ENCODE measurements around the gene TSPAN11.
"Not testable (repeated sequence)": the region's sequence is repeated elsewhere in the genome, so short reads cannot be mapped to it uniquely, and the experiment has no call there.

TSPAN11 gene, protein sequence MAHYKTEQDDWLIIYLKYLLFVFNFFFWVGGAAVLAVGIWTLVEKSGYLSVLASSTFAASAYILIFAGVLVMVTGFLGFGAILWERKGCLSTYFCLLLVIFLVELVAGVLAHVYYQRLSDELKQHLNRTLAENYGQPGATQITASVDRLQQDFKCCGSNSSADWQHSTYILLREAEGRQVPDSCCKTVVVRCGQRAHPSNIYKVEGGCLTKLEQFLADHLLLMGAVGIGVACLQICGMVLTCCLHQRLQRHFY

DNA sequence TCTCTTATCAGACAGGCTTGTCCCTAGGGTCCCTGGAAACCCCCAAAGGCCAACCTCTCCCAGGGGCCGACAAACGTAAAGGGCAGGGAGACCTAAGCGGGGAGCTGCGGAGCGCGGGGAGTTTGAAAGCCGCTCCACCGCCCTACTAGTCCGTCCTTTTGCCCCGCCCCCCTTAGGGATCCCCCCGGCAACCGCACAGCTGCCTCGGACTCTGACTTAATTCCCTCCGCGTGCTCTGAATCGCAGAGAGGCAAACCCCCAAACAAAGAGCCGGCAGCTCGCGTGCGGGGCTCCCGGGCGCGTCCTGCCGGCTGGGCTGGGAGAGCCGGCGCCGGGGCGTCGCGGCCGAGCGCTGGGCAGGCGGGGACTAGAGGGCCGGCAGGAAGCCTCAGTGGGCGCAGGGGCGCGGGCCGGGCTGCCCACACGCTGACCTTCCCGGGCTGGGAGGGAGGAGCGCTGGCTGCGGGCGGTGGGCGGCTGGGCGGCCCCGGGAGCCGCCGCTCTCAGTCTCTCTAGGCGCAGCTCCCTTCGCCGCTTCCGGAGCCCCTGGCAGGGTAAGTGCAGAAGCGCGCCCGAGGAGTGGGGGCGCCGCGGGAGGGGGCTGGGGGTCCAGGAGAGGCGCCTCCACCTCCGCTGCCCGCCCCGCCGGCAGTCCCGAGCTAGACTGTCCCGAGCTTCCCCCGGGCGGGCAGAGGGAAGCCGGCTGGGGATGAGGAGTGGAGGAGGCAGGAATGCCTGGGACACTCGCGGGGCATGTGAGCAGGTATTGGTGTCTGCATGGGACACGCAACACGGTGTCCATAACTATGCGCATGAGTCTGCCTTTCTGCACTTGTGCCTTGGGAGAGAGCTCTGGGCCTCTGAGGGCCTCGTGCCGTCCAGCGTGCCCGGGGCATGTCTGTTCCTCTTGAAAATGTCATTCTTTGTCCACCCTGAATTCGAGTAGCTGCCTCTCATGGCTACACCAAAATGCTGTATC is at the start of gene TSPAN11:
TSPAN11 (plus strand) TSS at position 506 of the 979 bp plus-strand sequence. CDS start 27,244 bp downstream, outside the sequence.
- DNase-seq: no peak

DNA sequence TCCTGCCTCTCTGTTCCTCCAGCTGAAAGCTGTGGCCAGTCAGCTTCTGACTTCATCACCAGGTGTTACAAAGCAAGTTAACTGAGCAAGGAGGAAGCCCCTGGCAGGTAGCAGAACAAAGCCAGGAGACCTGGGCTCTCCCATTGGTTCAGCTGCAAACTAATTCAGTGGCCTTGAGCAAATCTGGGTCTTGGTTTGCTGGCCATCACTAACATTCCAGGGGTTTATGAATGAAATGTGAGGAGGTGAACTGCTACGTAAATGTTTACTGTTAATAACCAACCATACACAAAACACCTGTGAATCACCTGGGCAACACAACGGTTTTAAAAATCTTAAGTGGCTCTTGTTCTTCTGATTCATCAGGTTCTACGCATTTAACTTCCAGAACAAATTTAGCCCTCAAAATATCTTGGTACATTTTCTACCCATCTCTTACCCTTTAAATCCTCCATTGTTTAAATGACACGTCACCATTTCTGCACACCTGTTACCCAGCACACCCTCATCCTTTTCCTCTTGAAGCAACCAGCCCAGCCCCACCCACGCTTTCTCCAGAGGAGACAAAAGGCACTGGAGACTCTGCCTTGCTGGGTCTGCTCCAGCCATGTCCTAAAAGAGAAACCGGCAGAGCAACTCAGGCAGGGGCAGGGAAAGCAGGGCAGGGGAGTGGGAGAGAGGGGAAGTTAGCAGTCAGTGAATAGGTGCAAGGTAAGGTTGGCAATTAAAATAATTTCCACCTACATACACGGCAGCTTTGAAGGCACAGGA is 49.3 kb upstream of the TSPAN11 start:
- DNase-seq: no peak

DNA sequence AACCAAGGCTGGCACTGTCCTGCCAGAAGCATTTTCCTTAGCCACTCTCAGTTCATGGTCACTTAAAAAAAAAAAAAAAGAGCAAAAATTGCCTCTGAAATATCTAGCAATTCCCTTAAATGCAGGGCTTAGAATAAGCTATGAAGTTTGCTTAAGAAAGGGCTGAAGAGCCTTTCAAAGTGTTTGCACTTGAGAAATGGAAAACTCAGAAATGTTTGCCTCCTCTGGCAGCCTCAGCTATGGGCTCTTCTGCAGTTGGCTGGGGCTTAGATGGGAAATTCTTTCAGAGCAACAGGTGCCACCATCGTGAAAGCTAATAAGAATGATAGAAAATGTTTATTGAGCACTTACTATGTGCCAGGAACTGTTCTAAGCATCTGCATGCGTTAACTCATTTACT is 48.5 kb upstream of the TSPAN11 start:
- DNase-seq: no peak

DNA sequence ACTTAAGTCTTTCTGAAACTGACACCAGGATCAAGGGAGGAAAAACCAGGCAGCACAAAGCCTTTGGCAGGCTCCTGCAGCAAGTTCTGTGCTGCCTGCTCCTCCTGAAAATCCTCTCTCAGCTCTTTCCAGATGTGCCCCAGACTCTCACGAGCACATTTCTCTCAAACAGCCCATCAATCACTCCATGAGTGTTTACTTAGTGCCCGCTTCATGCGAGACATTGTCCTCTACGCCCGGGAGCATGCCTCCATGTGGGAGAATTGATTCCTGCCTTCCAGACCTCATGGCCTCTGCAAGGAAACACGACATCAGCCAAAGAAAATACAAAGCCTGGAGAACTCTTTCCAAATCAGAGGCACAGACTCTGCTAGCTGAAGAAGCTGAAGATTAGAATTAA is 46.5 kb upstream of the TSPAN11 start:
- DNase-seq: no peak

DNA sequence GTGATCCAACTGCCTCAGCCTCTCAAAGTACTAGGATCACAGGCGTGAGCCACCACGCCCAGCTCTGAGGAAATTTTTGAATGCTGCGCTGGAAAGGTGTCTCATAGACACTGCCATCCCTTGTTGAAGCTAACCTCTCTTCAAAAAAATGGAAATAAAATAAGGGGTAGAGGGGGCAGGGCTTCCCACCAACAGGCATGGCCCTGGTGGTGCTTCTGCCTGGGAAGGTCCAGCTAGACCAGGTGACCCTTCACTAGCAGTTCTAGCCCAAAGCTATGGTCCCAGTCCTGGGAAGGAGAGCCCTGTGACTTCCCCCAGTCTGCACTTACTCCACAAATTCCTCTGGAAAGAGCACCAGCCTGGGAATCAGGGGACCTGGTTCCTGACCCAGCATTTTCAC is 45.7 kb upstream of the TSPAN11 start:
- DNase-seq: no peak

DNA sequence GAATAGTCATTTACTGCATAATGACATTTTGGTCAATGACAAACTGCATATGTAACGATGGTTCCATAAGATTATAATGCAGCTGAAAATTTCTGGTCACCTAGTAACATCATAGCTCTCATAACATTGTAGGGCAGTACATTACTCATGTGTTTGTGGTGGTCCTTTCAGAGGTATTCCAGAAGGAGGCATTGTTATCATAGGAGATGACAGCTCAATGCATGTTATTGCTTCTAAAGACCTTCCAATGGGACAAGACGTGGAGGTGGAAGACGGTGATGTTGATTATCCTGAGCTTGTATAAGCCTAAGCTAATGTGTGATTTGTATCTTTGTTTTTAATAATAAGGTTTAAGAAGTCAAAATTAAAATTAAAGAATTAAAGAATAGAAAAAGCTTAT is 43.8 kb upstream of the TSPAN11 start:
- DNase-seq: no peak

DNA sequence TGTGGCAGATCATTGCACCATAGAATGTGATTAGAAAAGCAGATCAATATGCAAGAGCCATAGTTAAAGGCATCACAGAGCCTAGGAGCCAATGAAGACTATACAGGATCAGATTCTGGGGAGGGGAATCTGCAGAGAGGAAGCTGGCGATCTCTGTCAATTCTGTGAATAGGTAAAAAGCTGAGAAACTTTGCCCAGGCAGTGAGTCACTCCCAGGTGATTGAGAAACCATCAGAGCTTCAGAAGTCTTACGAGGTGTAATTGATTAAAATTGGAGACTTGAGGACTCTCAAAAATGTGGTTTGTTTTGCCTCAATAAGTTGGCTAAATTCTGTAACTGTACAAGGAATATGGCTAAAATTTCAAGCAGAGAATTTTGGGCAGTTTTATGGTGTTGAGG is 41.7 kb upstream of the TSPAN11 start:
- no peak for DNase-seq

DNA sequence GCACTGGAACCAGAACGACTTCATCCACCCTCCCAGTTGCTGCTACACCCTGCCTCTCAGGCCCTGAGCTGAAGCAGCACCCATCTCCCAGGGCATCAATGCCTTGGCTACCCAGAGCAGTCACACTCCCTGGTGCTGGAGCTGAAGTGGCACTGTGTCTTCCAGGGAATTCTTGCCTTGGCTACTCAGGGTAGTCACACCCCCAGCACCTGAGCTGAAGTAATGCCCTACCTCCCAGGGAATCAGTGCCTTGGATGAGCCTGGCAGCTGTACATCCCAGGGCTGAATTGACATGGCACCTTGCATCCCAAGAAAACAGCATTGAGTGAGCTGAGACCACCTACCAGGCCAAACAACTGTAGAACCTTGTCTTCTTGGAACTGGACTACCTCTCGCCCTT is 41.2 kb upstream of the TSPAN11 start:
- no peak for DNase-seq

DNA sequence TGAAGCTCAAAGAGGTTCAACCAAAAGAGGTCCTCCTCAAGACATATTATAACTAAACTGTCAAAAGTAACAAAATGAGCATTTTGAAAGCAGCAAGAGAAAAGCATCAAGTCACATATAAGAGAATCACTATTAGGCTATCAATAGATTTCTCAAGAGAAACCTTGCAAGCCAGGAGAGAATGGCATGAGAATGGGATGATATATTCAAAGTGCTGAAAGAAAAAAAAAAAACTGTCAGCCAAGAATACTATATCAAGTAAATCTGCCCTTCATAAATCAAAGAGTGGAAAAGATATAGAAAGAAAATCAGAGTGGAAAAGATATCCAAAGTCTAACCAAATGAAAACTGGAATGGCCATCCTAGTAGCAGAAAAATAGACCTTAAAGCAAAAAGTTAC is 39.3 kb upstream of the TSPAN11 start:
- DNase-seq: no peak

DNA sequence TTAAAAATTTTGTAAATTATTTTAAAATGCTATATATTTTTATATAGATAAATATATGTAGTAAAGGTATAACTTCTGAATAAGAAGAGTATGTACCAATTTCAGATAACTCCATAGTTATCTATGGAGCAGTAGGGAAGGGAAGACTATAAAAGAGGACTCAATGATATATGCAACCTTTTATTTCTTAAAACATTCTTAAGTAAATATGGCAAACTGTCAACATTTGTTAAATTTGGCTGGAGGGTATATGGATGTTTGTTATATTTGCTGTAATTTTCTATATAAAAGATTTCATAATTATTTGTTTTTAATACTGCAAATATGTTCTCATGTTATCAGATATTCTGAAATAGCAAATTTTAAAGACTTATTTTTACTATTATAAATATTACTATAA is 38.3 kb upstream of the TSPAN11 start:
- no peak for DNase-seq

DNA sequence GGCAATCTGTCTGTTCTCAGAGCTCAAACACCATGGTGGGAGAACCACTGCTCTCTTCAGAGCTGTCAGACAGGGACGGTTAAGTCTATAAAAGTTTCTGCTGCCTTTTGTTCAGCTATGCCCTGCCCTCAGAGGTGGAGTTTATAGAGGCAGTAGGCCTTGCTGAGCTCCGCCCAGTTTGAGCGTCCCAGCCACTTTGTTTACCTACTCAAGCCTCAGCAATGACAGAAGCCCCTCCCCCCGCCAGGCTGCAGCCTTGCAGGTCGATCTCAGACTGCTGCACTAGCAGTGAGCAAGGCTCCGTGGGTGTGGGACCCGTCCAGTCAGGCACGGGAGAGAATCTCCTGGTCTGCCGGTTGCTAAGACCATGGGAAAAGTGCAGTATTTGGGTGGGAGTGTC is 32.0 kb upstream of the TSPAN11 start:
- not testable (repeated sequence) for DNase-seq

DNA sequence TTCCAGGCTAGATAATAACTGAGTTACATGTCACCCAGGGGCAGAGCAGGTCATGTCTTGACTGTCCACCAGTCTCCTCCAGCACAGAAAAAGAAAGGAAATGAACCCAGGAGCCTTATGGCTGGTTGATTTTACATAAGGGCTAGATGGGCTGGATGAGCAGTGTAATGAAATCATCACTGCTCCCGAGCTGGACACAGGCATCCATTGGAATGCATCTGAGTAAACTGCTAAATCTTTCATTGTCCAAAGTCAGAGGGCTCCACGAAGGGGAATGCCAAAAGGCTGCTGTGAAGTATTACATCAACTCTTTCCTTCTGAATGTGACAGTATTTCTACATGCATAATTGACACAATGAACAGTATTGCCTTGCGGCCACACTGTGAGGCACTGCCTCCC is 30.1 kb upstream of the TSPAN11 start:
- DNase-seq: no peak

DNA sequence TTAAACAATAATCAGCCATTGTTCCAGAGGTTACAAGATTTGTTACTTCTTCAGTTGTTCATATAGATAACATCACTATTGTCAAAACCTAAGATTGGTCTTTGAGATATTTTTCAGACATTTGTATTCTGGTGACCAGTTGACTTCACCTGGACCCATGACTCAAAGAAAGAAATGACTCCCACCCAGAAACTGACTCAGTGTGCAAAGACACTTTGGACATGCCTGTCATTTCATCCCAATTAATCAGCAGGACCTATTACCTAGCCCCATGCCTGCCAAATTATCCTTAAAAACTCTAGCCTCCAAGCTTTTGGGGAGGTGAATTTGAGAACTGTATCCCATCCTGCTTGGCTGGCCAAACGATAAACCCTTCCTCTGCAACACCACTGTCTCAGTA is 27.7 kb upstream of the TSPAN11 start:
- no peak for DNase-seq

DNA sequence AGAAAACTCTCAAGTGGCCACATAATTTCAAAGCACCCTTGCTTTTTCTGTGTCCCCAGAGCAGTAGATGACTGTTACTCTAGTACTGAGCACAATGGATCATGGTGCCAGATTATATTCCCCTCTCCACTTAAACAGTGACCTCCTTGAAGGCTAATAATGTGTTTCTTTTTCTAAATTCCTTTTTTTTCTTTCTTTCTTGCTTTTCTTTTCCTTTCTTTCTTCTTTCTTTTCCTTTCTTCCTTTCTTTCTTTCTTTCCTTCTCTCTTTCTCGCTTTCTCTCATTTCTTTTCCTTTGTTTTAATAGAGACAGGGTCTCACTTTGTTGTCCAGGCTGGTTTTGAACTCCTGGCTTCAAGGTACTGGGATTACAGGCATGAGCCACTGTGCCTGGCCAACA is 26.2 kb upstream of the TSPAN11 start:
- no peak for DNase-seq

DNA sequence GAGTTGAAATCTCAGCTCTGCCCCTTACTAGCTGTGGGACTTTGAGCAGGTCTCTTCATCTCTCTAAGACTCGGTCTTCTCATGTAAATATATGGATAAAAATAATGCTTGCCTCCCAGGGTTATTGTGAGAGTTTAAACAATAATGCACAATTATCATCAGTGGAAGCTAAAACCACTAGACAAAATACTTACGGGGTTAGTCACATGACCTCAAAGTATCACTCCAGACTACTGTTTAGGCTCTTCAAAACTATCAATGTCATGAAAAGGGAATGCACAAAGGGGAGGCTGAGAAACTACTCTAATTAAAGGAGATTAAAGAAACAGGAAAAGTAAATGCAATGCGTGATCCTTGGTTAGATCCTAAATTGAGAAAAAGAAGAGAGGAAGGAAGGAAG is 24.5 kb upstream of the TSPAN11 start:
- DNase-seq: no peak

DNA sequence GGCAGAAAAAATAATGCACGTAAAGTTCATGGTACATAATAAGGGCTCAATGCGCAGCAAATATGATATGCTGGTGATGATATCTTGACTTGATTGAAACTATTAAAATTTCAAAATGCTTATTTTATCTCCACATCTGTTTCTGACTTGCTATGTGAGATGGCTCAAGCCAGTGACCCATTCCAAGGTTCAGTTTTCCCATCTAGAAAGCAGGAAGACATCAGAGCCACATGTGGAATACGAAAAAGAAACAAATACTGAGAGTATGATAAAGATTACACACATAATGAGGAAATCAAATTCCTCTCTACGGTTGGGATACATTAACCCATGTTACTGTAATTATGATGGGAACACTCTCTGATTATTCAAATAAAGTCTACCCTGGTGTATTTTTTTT is 24.0 kb upstream of the TSPAN11 start:
- no peak for DNase-seq

DNA sequence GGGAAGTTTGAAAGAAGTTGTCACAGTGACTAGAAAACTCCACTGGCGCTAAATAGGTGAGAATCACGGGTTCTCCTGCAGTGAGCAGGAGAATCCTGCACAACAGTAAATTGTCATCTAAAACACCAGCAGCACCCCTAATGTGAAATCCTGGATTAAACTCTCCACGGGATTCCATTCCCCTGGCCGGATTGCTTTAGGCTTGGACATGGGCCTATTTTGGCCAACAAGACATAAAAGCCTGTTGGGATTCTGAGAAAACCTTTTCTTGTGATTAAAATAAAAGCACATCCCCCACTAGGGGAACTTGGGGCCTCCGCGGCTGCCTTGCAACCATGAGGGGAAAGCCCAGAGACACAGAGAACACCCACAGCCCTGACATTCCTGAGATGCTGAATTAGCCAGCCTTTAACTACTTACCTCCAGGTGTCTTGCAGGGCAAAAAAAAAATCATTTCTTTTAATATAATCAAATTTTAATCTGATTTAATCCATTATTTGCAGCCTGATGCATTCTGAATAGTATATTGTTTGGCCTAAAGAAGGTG is 21.0 kb upstream of the TSPAN11 start:
- DNase-seq: no peak

DNA sequence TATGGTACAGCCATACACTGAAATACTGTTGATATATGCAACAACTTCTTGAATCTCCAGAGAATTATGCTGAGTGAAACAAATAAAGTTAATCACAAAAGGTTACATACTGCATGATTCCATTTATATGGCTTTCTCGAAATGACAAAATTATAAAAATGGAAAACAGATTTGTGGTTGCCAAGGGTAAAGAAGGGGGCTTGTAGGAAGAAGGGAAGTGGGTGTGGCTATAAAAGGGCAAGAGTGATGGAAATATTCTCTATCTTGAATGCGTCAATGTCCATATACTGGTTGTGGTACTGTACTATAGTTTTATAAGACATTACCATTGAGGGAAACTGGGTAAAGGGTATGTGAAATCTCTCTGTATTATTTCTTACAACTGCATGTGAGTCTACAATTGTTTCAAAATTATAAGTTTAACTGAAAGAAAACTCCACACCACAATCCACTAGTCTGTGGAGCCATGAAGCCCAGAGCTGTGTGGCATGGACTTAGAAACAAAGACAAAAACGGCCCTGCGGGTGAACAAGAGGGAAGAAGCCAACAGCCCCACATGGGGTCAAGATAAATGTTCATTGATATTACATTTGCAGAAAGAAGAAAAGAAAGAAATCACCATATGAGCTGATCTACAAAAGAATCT is 18.3 kb upstream of the TSPAN11 start:
- no peak for DNase-seq

DNA sequence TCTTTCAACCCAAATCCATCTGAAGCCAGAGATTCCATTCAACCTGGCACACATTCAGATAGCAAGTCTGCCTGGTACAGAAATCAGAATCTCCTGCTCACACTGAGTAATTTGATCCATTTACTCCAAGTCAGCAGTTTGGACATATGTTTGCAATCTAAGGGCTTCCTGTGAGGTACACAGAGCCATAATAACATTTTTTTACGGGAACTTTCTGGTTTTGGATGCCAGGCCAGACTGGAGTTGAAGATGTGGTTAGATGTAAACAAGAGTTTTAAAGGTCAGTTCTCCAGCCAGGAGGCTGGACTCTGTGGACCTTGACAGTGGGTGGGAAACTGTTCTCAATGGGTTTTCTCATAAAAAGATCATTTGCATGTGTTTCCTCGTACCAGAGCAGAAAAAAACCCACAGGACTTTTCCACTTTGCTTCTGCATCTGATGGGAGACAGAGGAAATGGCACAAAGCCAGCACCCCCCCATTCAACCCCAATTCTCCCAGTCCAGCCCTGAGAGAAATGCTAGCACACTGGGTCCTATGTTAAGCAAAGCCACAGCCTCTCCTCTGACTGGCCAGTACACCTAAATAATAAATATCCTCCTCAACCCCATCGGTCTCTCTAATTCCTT is 17.7 kb upstream of the TSPAN11 start:
- no peak for DNase-seq

DNA sequence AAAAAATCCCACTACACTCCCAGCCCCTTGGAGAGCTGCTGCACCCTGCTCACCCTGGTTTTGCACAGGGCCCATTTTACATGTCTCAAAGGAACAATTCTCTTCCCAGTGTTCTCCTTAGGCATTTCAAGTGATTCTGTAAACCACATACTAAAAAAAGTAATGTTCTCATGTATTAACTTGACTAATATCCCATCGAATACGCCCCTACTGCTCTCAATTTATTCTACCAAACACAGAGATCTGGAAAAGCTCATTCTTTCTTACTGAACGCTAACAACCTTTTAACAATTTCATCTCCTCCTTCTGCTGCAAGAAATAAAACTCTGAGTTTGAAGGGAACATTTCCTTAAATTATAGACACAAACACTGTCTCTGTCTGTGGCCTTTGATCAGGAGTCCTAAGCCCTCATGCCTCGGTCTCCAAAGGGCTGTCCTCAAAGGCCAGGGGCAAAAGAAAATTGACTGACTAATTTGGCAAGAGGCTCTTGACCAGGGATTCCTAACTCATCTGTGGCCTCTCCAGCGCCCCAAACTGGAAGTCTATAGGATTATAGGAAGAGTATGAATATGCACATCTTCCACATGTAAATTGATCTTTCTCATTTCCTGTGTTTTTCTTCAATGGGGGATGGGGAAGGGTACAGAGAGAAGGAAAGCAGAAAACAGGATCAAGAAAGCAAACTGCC is 17.1 kb upstream of the TSPAN11 start:
- no peak for DNase-seq

DNA sequence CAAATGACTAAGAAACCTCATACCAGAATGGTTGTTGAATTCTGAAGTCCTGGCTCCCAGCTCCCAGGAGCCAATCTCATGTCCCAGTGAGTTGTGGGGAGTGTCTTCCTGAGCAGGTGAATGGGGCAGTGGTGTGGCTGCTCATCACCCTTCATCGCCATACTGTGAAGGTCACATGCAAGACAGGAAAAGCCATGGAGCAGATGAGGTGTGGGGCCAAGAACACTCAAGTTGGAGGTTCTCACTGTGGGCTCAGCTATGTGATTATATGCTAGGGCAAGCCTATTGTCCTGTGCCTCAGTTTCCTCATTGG is 16.6 kb upstream of the TSPAN11 start:
- DNase-seq: no peak

DNA sequence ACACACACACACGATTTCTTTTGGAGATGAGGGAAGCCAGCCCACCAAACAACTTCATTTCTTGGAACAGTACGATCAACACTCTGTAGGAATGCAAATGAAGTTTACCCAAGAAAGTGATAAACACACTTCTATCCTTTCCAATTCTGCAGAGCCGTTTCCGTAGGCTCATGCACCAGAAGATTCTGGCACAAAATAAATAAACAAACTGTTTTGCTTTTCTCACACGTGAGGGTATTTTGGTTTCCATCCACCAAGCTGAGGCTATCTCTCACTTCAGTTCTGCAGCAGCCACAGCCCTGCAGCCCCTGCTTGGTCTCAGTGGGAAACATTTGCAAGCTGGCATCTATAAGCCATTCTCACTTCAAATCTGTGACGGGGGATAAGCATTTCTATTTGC is 15.3 kb upstream of the TSPAN11 start:
- no peak for DNase-seq
